OCI-LY3 (cell line): ENCODE data around the gene HCRTR1.

Source experiments
- CTCF ChIP-seq: fragments of 200-600, 300-600 bp; sonication (generic); IDR thresholded peaks from 2 replicates; pipeline ENCODE4 v1.5.1; 2014; ENCODE audit warnings: antibody characterized with exemption, low read length, low read depth
- EZH2phosphoT487 ChIP-seq: fragments of 200-600 bp; shearing (Covaris generic); IDR thresholded peaks from 2 replicates; pipeline ENCODE4 v1.6.1; 2018; ENCODE audit warnings: antibody characterized with exemption, mixed run types, low read depth

GRCh38 chr1:31625561-31626222, 8.2 kb downstream of the HCRTR1 start:
- TF ChIP-seq CTCF (no peak), EZH2phosphoT487 (no peak)
